Mesendoderm (in vitro differentiated cells): ENCODE data around the gene CHD6. TPM values are rescaled to one million over a fixed set of nuclear protein-coding genes. Genes with fewer than 3 reads are reported as not detected.
A peak's percentile ranks its signal among the peaks of the same experiment; 100 is the strongest.

Experiments
- DNase-seq: peaks from one replicate; pipeline ENCODE4 v3.0.0; 2013
- H2AK5ac ChIP-seq: 2 replicates; pipeline ENCODE4 v1.6.1; 2013; ENCODE audit warnings: low read length, inconsistent platforms
- H2BK120ac ChIP-seq: 2 replicates; pipeline ENCODE4 v1.6.1; 2013; ENCODE audit warnings: low read depth, mild to moderate bottlenecking, low read length, moderate library complexity, mixed read lengths
- H2BK15ac ChIP-seq: replicated peaks from 2 replicates; pipeline ENCODE4 v1.6.1; 2013; ENCODE audit warnings: low read depth, mild to moderate bottlenecking, moderate library complexity
- H2BK5ac ChIP-seq: 2 replicates; pipeline ENCODE4 v1.6.1; 2013; ENCODE audit warnings: low read length, inconsistent platforms
- H3K18ac ChIP-seq: 2 replicates; pipeline ENCODE4 v1.6.1; 2013; ENCODE audit warnings: mild to moderate bottlenecking, low read length, mixed read lengths
- H3K23ac ChIP-seq: one replicate; pipeline ENCODE4 v1.6.1; 2013; ENCODE audit warnings: low read length
- H3K27ac ChIP-seq: 2 replicates; pipeline ENCODE4 v1.5.1; 2013; ENCODE audit warnings: low read depth, mild to moderate bottlenecking, inconsistent platforms, low read length, moderate library complexity
- H3K27me3 ChIP-seq: 2 replicates; pipeline ENCODE4 v1.6.1; 2013; ENCODE audit warnings: low read length, control low read depth, mild to moderate bottlenecking, inconsistent platforms; ENCODE audit not compliant: insufficient read depth, poor library complexity
- H3K36me3 ChIP-seq: 2 replicates; pipeline ENCODE4 v1.6.1; 2013; ENCODE audit warnings: low read length, inconsistent platforms; ENCODE audit not compliant: control insufficient read depth, insufficient read depth
- H3K4ac ChIP-seq: one replicate; pipeline ENCODE4 v1.6.1; 2013; ENCODE audit warnings: low read depth, mild to moderate bottlenecking, low read length, moderate library complexity
- H3K4me1 ChIP-seq: 2 replicates; pipeline ENCODE4 v1.6.1; 2013; ENCODE audit warnings: low read depth, low read length, inconsistent platforms; ENCODE audit not compliant: control insufficient read depth
- H3K4me2 ChIP-seq: 2 replicates; pipeline ENCODE4 v1.6.1; 2013; ENCODE audit warnings: low read length
- H3K4me3 ChIP-seq: 2 replicates; pipeline ENCODE4 v1.5.1; 2013; ENCODE audit warnings: mild to moderate bottlenecking, low read length
- H3K56ac ChIP-seq: one replicate; pipeline ENCODE4 v1.6.1; 2013; ENCODE audit warnings: low read length
- H3K79me1 ChIP-seq: 2 replicates; pipeline ENCODE4 v1.6.1; 2013; ENCODE audit warnings: low read length, inconsistent platforms
- H3K79me2 ChIP-seq: 2 replicates; pipeline ENCODE4 v1.6.1; 2013; ENCODE audit warnings: mild to moderate bottlenecking, low read length; ENCODE audit not compliant: control insufficient read depth, insufficient read depth
- H3K9ac ChIP-seq: 2 replicates; pipeline ENCODE4 v1.6.1; 2013; ENCODE audit warnings: low read length, inconsistent platforms
- H4K5ac ChIP-seq: one replicate; pipeline ENCODE4 v1.6.1; 2013; ENCODE audit warnings: low read length
- H4K8ac ChIP-seq: one replicate; pipeline ENCODE4 v1.6.1; 2013; ENCODE audit warnings: low read depth, mild to moderate bottlenecking, control low read depth, low read length, moderate library complexity
- WGBS: extraction: QIAGEN DNeasy Blood & Tissue Kit; methylation state at CpG from one replicate; pipeline ENCODE4 v1.1.7; 2013; ENCODE audit warnings: low lambda C conversion rate, missing lambda C conversion rate; ENCODE audit not compliant: insufficient coverage; ENCODE audit errors: extremely low coverage; 5-methylcytosine and 5-hydroxymethylcytosine counted together
- polyA plus RNA-seq, 2 experiments: library from polyadenylated mRNA; stranded (reverse); fragments of 200-250 nt; gene quantifications; one replicate each; pipeline ENCODE4 v1.2.3, GENCODE V29; 2013

CHD6 gene
- 23.9 TPM for polyA plus RNA-seq (2013, experiment 1 of 2)
- 23.3 TPM for polyA plus RNA-seq (2013, experiment 2 of 2)

GRCh38 chr20:41617902-41618806 is at the start of gene CHD6:
Gene CHD6, minus strand, starts transcription at chr20:41618377. Its CDS starts 67,040 bp downstream, at chr20:41551337.
- H3K23ac ChIP-seq = peak within 1 kb of the TSS; percentile 30
- H4K5ac ChIP-seq = no peak within 1 kb of the TSS
- no peaks in the 10 kb centered on the region for H3K36me3 ChIP-seq
- no peak within 1 kb of the TSS for H2AK5ac ChIP-seq
- H3K4me2 ChIP-seq = peak within 1 kb of the TSS; percentile 65
- peaks cover 37% of the 10 kb centered on the region for H3K79me2 ChIP-seq
- peak within 1 kb of the TSS; percentile 96 for H2BK120ac ChIP-seq
- H4K8ac ChIP-seq = no peak within 1 kb of the TSS
- H2BK5ac ChIP-seq = peak within 1 kb of the TSS; percentile 72
- no peaks in the 10 kb centered on the region for H3K27me3 ChIP-seq
- no CpG with 5 or more reads among the region's 102 CpGs for WGBS
- peak within 1 kb of the TSS; percentile 99 for H3K18ac ChIP-seq
- H3K4me3 ChIP-seq = peak within 1 kb of the TSS; percentile 82
- peak within 1 kb of the TSS; percentile 99 for H3K27ac ChIP-seq
- H3K56ac ChIP-seq = peak within 1 kb of the TSS; percentile 90
- peaks cover 7% of the 10 kb centered on the region for H3K79me1 ChIP-seq
- H3K9ac ChIP-seq = peak within 1 kb of the TSS; percentile 89
- H2BK15ac ChIP-seq = no peak within 1 kb of the TSS
- H3K4ac ChIP-seq = peak within 1 kb of the TSS; percentile 96
- H3K4me1 ChIP-seq = peaks cover 14% of the 10 kb centered on the region
- peak; percentile 100 for DNase-seq

DNA sequence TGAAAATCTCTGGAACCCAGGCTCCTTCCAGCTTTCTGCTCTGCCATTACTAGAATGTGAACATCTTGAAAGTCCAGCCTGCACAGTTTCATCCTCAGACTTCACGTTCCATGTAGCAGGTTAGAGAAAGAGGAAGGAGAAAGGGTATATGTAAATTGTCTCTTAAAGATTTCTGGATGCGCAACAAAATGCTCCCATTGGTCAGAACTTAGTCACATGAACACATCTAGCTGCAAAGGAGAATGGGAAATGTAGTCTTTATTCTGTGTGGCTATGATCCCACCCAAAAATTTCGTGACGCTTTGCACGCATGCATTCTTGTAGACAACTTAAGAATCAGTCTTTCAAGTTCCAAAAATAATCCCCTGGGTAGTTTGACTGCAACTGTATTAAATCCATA is 46.4 kb upstream of the CHD6 start:
- H3K27ac ChIP-seq = no peak overlapping the region
- peak; percentile 38 for DNase-seq

DNA sequence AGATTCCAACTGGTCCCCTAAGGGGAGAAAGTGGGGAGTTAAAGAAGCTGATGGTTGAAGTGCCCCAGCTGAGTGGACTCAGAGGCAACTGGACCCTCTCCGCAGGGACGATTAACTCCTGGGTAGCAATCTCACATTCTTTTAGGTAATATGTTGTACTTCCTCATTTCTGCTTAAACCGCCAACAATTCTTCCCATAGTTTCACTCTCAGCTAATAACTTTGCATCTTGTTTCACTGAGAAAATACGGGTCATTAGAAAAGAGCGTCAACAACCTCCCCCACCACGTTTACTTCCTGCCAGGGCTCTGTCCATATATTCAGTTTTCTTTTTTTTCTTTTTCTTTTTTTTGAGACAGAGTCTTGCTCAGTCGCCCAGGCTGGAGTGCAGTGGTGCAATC is 39.5 kb upstream of the CHD6 start:
- Histone ChIP-seq H3K36me3 (no peaks in the 10 kb centered on the region), H3K18ac (no peak overlapping the region), H3K9ac (no peak overlapping the region), H3K27me3 (no peaks in the 10 kb centered on the region), H2BK5ac (no peak overlapping the region), H2AK5ac (no peak overlapping the region), H3K4ac (no peak overlapping the region), H2BK15ac (no peak overlapping the region), H2BK120ac (no peak overlapping the region), H4K8ac (no peak overlapping the region), H3K4me1 (no peaks in the 10 kb centered on the region), H3K4me3 (no peak overlapping the region), H3K23ac (no peak overlapping the region), H3K56ac (no peak overlapping the region), H3K79me1 (no peaks in the 10 kb centered on the region), H3K79me2 (no peaks in the 10 kb centered on the region), H4K5ac (no peak overlapping the region), H3K4me2 (no peak overlapping the region), H3K27ac (no peak overlapping the region)
- WGBS = no CpG with 5 or more reads among the region's 7 CpGs
- DNase-seq = no peak

More for the DNA sequence above, 46.4 kb upstream of the CHD6 start:
- no peaks in the 10 kb centered on the region for H3K79me1 ChIP-seq
- H2BK5ac ChIP-seq = no peak overlapping the region
- H2AK5ac ChIP-seq = no peak overlapping the region
- H3K4me3 ChIP-seq = no peak overlapping the region
- H3K79me2 ChIP-seq = no peaks in the 10 kb centered on the region
- H3K4ac ChIP-seq = no peak overlapping the region
- H4K8ac ChIP-seq = no peak overlapping the region
- no peak overlapping the region for H3K9ac ChIP-seq
- no peaks in the 10 kb centered on the region for H3K27me3 ChIP-seq
- no peaks in the 10 kb centered on the region for H3K36me3 ChIP-seq
- H3K23ac ChIP-seq = no peak overlapping the region
- H4K5ac ChIP-seq = no peak overlapping the region
- H3K4me2 ChIP-seq = peak overlapping the region; percentile 21
- no peak overlapping the region for H3K18ac ChIP-seq
- no peak overlapping the region for H2BK120ac ChIP-seq
- H3K4me1 ChIP-seq = no peaks in the 10 kb centered on the region
- H3K56ac ChIP-seq = no peak overlapping the region
- WGBS = no CpG with 5 or more reads among the region's 5 CpGs
- H2BK15ac ChIP-seq = no peak overlapping the region

DNA sequence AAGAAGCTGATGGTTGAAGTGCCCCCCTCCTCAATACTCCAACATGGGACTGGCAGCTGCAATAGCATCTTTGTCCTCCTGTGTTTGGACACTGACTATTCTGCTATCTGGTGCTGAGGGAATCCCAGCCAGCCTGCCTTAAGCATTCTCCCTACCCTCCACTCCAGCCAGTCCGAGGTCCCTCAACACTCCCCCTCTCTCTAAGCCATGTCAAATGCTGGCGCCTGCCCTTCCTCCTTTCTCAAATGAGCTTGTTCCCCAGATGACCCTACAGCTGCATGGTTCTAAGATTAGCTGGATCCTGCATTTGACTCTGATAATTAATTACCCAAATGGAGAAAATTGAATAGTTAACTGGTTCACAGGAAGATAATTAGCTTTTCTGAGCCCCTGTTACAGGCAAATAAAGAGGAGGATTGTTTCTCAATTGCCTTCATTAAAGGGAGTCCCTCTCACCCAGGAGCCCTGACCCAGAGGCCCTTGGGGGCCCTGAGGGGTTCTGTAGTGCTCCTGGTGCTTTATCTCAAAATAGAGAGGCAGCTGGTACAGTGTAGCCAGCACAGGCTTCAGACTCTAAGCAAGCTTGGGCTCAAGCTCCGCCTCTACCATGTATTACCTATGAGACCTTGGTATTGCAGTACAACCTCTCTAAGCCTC is 37.9 kb upstream of the CHD6 start:
- WGBS = no CpG with 5 or more reads among the region's 3 CpGs
- Histone ChIP-seq H2BK5ac (no peak overlapping the region), H3K36me3 (no peaks in the 10 kb centered on the region), H3K56ac (no peak overlapping the region), H2BK120ac (no peak overlapping the region), H3K4me3 (no peak overlapping the region), H3K18ac (no peak overlapping the region), H2BK15ac (no peak overlapping the region), H3K4ac (no peak overlapping the region), H3K4me2 (no peak overlapping the region), H3K27me3 (no peaks in the 10 kb centered on the region), H4K5ac (no peak overlapping the region), H3K23ac (no peak overlapping the region), H3K9ac (no peak overlapping the region), H3K79me2 (no peaks in the 10 kb centered on the region), H3K27ac (no peak overlapping the region), H3K4me1 (no peaks in the 10 kb centered on the region), H4K8ac (no peak overlapping the region), H2AK5ac (no peak overlapping the region), H3K79me1 (no peaks in the 10 kb centered on the region)
- no peak for DNase-seq

DNA sequence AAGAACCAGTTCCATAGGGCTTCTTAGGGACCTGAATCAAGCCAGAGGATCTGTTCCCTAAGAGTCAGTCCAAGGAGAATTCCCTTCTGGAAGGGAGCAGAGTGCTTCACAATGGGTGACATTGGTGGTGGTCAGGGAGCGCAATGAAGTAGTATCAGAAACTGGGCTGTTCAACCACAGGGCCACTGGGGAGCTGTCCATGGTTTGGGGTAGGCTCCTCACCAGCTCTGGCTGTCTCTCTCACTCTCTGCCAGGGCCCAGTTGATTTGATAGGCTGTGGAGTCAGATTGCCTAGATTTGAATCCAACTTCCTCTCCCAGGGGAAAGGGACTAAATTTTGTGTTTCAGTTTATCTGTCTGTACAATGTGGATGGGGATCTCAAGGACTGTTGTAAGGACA is 36.7 kb upstream of the CHD6 start:
- H3K9ac ChIP-seq = no peak overlapping the region
- no peak overlapping the region for H2BK120ac ChIP-seq
- H2AK5ac ChIP-seq = no peak overlapping the region
- H3K18ac ChIP-seq = no peak overlapping the region
- H3K4ac ChIP-seq = no peak overlapping the region
- H3K4me3 ChIP-seq = no peak overlapping the region
- peaks cover 5% of the 10 kb centered on the region for H3K4me1 ChIP-seq
- no peaks in the 10 kb centered on the region for H3K36me3 ChIP-seq
- no peak overlapping the region for H4K5ac ChIP-seq
- peak; percentile 58 for DNase-seq
- H3K27ac ChIP-seq = no peak overlapping the region
- H3K56ac ChIP-seq = no peak overlapping the region
- no peaks in the 10 kb centered on the region for H3K79me1 ChIP-seq
- H2BK5ac ChIP-seq = no peak overlapping the region
- no peak overlapping the region for H4K8ac ChIP-seq
- H3K79me2 ChIP-seq = no peaks in the 10 kb centered on the region
- H3K27me3 ChIP-seq = no peaks in the 10 kb centered on the region
- WGBS = no CpG with 5 or more reads among the region's 1 CpG
- no peak overlapping the region for H3K4me2 ChIP-seq
- H2BK15ac ChIP-seq = no peak overlapping the region
- no peak overlapping the region for H3K23ac ChIP-seq
